ENCODE results near the gene SLC1A4.

GRCh38 chr2:65026704-65027464 lies 37.7 kb downstream of the SLC1A4 start:
- TF ChIP-seq, protein P1, sequence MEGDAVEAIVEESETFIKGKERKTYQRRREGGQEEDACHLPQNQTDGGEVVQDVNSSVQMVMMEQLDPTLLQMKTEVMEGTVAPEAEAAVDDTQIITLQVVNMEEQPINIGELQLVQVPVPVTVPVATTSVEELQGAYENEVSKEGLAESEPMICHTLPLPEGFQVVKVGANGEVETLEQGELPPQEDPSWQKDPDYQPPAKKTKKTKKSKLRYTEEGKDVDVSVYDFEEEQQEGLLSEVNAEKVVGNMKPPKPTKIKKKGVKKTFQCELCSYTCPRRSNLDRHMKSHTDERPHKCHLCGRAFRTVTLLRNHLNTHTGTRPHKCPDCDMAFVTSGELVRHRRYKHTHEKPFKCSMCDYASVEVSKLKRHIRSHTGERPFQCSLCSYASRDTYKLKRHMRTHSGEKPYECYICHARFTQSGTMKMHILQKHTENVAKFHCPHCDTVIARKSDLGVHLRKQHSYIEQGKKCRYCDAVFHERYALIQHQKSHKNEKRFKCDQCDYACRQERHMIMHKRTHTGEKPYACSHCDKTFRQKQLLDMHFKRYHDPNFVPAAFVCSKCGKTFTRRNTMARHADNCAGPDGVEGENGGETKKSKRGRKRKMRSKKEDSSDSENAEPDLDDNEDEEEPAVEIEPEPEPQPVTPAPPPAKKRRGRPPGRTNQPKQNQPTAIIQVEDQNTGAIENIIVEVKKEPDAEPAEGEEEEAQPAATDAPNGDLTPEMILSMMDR (IDR thresholded peaks at IDR 0.05), result no peak
- TF ChIP-seq POLR2A (IDR thresholded peaks at IDR 0.05), result no peak
